ENCODE measurements around the gene MT1X. TPM values are rescaled to one million over a fixed set of nuclear protein-coding genes. Genes with fewer than 3 reads are reported as not detected.

MT1X gene
- total RNA-seq, 2 donors from 2014 or later = 1.5 to 8.8 TPM

DNA sequence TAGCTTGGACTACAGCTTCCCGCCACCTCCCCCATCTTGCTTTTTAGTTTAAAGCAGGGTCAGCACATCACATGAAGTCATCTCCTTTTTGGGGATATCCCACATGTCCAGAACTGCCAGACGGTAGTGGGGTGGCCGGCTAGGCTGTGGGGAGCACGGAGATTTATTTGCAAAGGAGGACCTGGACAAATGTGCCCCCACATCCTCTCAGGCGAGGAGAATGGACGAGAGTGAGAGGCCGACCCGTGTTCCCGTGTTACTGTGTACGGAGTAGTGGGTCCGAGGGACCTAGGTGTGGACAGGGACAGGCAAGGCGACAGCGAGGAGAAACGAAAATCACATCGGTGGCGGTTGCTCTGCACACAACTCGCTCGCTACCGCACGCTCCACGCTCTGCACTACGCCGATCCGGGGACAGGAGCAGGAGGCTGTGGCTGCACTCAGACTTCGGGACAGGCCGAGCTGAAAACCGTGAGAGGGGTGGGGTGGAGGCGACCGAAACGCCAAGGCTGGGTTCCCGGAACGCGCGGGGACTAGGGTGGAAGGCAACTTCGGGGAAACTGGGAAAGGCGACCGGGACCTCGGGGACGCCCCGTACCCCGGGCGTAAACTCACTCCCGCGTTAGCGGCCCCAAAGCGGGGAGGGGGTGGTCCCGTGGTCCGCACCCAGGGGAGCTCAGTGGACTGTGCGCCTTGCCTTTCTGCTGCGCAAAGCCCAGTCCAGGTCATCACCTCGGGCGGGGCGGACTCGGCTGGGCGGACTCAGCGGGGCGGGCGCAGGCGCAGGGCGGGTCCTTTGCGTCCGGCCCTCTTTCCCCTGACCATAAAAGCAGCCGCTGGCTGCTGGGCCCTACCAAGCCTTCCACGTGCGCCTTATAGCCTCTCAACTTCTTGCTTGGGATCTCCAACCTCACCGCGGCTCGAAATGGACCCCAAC is 44.2 kb upstream of the MT1X start, which contains the start of gene MT1A:
TSS of gene MT1A (plus strand) at position 853 of the 937 bp plus-strand sequence. CDS start at position 926, 73 bp downstream.
- TF ChIP-seq, protein P1, sequence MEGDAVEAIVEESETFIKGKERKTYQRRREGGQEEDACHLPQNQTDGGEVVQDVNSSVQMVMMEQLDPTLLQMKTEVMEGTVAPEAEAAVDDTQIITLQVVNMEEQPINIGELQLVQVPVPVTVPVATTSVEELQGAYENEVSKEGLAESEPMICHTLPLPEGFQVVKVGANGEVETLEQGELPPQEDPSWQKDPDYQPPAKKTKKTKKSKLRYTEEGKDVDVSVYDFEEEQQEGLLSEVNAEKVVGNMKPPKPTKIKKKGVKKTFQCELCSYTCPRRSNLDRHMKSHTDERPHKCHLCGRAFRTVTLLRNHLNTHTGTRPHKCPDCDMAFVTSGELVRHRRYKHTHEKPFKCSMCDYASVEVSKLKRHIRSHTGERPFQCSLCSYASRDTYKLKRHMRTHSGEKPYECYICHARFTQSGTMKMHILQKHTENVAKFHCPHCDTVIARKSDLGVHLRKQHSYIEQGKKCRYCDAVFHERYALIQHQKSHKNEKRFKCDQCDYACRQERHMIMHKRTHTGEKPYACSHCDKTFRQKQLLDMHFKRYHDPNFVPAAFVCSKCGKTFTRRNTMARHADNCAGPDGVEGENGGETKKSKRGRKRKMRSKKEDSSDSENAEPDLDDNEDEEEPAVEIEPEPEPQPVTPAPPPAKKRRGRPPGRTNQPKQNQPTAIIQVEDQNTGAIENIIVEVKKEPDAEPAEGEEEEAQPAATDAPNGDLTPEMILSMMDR (conservative IDR thresholded peaks at IDR 0.05) = no peak
- H3K4me1 ChIP-seq (ENCODE audit: control insufficient read depth, insufficient read depth, low read length) = no peaks in the 10 kb centered on the region
- H3K9me3 ChIP-seq (ENCODE audit: control insufficient read depth, low read length) = no peaks in the 10 kb centered on the region
- H3K27me3 ChIP-seq (ENCODE audit: control insufficient read depth, insufficient read depth, low read length, poor library complexity, severe bottlenecking) = peaks cover 100% of the 10 kb centered on the region
- no peak within 1 kb of the TSS for H3K27ac ChIP-seq (ENCODE audit: low read depth, low read length)
- no peak within 1 kb of the TSS for H3K9ac ChIP-seq (ENCODE audit: extremely low read depth, low read length, poor library complexity, severe bottlenecking)
- Mint-ChIP-seq H3K27me3 (ENCODE audit: insufficient read depth) (peaks cover 100% of the 10 kb centered on the region), H3K4me3 (peak within 1 kb of the TSS; percentile 49), H3K27ac (no peak within 1 kb of the TSS), H3K9me3 (no peaks in the 10 kb centered on the region), H3K36me3 (ENCODE audit: low read depth) (no peaks in the 10 kb centered on the region), H3K4me1 (peaks cover 15% of the 10 kb centered on the region)
- peak; percentile 88 for DNase-seq
- H3K4me3 ChIP-seq (ENCODE audit: low read length) = peak within 1 kb of the TSS; percentile 70
- no peaks in the 10 kb centered on the region for H3K36me3 ChIP-seq (ENCODE audit: control insufficient read depth, insufficient read depth, low read length)
- 5 to 6% methylated on average over 21 to 68 of the region's 68 CpGs for WGBS, 2 experiments (ENCODE audit: insufficient coverage in 1 of 2, insufficient read length in 1 of 2)

DNA sequence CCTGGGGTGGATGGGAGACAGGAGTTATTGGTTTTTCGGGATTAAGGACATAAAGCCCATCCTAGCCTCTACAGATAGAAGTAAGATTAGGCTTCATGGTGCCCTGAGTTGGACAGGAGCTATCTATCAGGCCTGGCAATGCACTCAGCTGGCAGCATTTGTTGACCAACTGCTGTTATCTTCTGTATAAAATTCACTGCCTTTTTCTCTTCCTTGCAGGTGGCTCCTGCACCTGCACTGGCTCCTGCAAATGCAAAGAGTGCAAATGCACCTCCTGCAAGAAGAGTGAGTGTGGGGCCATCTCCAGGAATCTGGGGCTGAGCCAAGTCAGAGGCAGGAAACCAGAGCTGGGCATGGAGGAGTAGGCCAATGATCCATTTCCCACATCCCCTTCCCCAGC is 43.2 kb upstream of the MT1X start:
- H3K9ac ChIP-seq (ENCODE audit: extremely low read depth, low read length, poor library complexity, severe bottlenecking) = no peak overlapping the region
- Mint-ChIP-seq H3K36me3 (ENCODE audit: low read depth) (no peaks in the 10 kb centered on the region), H3K4me3 (no peak overlapping the region), H3K9me3 (no peaks in the 10 kb centered on the region), H3K4me1 (peaks cover 21% of the 10 kb centered on the region), H3K27me3 (ENCODE audit: insufficient read depth) (peaks cover 100% of the 10 kb centered on the region), H3K27ac (no peak overlapping the region)
- no peak overlapping the region for H3K27ac ChIP-seq (ENCODE audit: low read depth, low read length)
- H3K27me3 ChIP-seq (ENCODE audit: control insufficient read depth, insufficient read depth, low read length, poor library complexity, severe bottlenecking) = peaks cover 100% of the 10 kb centered on the region
- 73% methylated on average over 1 of the region's 1 CpG; no CpG with 5 or more reads in 1 of the 2 experiments for WGBS, 2 experiments (ENCODE audit: insufficient coverage in 1 of 2, insufficient read length in 1 of 2)
- H3K36me3 ChIP-seq (ENCODE audit: control insufficient read depth, insufficient read depth, low read length) = no peaks in the 10 kb centered on the region
- no peaks in the 10 kb centered on the region for H3K4me1 ChIP-seq (ENCODE audit: control insufficient read depth, insufficient read depth, low read length)
- TF ChIP-seq, protein P1 (conservative IDR thresholded peaks at IDR 0.05) = no peak
- no peak for DNase-seq
- H3K4me3 ChIP-seq (ENCODE audit: low read length) = no peak overlapping the region
- no peaks in the 10 kb centered on the region for H3K9me3 ChIP-seq (ENCODE audit: control insufficient read depth, low read length)

DNA sequence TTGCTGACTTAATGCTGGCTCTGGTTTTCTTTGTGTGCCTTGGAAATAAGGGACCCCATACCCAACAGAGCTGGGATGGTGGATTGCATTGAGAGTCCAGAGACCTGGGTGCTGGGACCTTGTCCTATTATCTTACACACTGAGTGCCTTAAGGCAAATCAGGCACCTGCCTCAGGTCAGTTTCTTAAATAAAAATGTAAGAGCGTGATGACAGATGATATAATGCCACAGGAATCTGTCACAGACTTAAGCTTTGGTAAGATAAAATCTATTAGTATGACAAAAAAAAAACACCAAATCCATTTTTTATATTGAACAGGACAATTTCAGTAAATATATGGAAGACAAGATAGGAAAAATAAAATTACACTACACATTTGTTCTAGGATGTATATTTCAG is 42.2 kb upstream of the MT1X start:
- H3K27me3 Mint-ChIP-seq (ENCODE audit: insufficient read depth) = peaks cover 100% of the 10 kb centered on the region
- WGBS, 2 experiments (ENCODE audit: insufficient coverage in 1 of 2, insufficient read length in 1 of 2) = 92% methylated on average over 1 of the region's 1 CpG; no CpG with 5 or more reads in 1 of the 2 experiments
- TF ChIP-seq, protein P1 (conservative IDR thresholded peaks at IDR 0.05) = no peak

More for the DNA sequence above, 42.2 kb upstream of the MT1X start:
- Histone ChIP-seq H3K4me1 (ENCODE audit: control insufficient read depth, insufficient read depth, low read length) (no peaks in the 10 kb centered on the region), H3K27ac (ENCODE audit: low read depth, low read length) (no peak overlapping the region), H3K27me3 (ENCODE audit: control insufficient read depth, insufficient read depth, low read length, poor library complexity, severe bottlenecking) (peaks cover 100% of the 10 kb centered on the region), H3K9me3 (ENCODE audit: control insufficient read depth, low read length) (no peaks in the 10 kb centered on the region), H3K9ac (ENCODE audit: extremely low read depth, low read length, poor library complexity, severe bottlenecking) (no peak overlapping the region), H3K36me3 (ENCODE audit: control insufficient read depth, insufficient read depth, low read length) (no peaks in the 10 kb centered on the region), H3K4me3 (ENCODE audit: low read length) (no peak overlapping the region)
- H3K9me3 Mint-ChIP-seq = no peaks in the 10 kb centered on the region
- H3K27ac Mint-ChIP-seq = no peak overlapping the region
- peaks cover 17% of the 10 kb centered on the region for H3K4me1 Mint-ChIP-seq
- no peak overlapping the region for H3K4me3 Mint-ChIP-seq
- DNase-seq = no peak
- no peaks in the 10 kb centered on the region for H3K36me3 Mint-ChIP-seq (ENCODE audit: low read depth)

Measured in endodermal cell (in vitro differentiated cells).